ENCODE data around the gene PHF19.

Gene PHF19

DNA sequence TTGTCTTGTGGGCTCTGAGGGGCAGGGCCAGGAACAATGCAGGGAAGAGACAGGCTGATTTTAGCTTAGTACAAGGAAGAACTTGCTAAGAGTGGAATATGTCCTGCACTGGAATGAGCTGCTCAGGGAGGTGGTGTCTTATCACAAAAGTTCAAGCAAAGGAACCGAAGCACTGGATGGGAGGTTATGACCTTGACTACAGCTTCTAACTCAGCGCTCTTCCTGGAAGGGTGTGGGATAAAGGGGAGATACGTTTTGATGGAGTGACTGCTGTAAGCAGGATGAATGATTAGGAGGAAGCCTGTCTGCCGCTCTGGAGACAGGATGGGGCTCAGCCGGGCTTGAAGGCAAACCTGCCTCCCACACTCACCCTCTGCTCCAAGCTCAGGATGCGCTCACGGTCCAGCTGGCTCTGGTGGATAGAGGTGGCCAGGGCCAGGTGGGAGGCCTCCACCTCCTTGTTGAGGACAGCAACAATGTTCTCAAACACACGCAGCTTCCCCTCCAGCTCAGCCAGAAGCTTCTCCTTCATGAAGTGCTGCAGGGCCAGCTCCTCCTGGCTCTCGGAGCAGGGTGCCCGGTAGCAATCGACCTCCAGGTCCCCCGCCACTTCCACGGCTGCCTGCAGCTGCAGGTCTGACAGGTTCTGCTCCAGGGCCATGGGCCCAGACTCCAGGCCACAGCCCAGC, 36.1 kb upstream of the PHF19 start:
- DNase-seq: no peak

DNA sequence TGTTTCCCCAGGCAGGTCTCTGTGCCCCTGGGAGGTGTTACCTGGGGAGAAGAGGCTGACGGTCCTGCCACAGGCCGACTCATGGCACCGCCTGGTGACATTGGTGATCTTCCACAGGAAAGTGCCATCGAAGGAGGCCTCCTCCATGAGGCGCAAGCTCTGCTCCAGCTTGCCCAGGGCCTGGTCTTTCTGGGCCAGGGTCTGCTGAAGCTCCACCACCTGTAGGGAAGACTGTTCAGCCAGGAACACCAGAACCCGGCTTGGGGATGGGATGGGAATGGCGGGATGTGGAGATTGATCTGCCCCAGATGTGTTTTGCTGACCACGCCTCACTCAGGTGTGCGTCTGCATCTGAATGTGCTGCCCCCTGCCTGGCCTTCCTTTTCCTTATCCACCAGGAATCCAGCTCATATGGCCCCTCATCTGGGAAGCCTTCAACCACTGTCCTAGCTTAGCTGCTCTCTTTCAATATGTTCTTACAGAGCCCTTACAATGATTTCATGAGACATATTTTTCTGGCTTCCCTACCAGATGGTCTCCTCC, 34.4 kb upstream of the PHF19 start:
- no peak for DNase-seq

DNA sequence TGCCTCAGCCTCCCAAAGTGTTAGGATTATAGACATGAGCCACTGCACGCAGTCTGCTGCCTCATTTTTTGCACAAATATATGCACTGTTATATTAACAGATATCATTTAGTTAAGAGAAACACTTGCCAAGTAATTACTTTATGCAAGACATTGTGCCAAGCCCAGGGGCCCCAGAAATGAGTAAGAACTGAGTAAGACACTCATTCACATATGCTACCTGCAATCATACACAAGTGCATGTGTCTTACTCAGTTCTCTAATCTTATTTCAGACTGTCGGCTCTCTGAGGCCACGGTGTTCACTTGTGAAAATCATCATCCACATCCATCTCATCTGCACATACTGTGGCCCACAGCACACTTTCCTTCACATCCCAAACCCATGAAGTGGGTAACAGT, 33.7 kb upstream of the PHF19 start:
- DNase-seq: no peak

DNA sequence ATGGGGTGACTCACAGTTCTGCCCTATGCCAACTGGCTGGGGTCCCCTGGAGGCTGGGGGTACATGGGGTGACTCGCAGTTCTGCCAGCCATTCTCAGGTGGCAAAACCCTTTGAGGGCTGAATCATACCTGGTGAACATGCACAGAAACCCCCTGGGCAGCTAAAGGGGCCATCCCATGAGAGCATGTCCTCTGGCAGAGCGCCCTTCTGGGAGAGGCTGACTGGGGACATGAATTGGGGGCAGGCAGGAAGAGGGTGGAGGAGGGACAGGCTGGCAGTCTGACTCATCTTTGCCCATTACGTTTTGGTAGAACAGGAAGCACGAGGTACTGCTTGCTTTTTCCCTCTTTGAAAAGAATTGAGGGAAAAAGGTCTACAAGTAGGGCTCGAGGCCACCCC, 32.9 kb upstream of the PHF19 start:
- no peak for DNase-seq

DNA sequence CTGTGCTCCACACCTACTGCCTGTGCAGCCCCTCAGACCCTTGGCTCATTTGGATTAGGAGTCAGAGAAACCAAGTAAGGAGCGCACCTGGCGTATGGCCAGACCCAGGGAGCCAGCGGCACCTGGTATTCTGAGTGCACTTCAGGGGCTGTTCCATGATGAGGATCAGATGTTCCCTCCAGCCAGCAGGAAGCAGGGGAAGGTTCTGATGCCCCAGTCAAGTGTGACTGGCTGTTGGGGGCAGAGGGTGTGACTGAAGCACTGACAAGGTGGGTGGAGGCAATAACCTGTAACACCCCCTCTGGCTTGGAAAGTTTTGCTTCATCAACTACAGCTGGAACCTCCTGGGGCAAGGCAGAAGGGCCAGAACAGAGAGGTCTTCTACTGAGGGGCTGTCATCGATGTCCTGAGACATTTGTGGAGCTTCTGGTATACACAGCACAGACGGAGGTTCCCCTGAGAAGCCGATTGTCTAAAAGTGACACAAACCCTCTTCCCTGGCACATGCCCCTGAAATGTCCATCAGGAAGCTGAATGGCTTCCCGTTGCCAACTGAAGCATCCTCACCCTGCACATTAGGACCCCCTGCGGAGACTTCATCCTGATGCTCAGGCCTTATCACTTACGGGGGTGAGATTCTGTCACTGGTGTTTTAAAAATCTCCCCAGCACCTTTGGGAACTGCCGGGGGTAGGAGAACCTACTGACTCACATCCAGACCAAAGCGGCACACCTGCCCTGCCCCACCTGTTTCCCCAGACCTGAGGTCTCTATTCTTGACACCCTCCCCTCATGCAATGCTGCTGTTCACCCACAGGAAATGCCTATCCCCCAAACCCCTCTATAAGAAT, 28.6 kb upstream of the PHF19 start:
- peak; percentile 90 for DNase-seq

DNA sequence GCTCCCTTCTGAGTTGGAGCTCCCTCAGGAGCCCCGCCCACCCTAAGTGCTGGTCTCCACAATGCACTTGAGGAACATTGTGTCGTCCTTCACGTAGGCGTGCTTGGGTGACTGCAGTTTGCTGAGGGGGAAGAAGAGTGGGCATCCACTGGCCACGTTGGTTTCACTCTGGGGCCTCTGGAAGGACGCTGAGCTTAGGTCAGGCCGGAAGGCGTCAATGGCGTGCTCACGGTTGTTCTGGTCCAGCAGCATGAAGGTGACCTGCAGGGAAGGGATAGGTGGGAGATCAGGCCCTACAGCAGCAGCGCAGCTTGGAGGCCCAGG, 28.0 kb upstream of the PHF19 start:
- no peak for DNase-seq

DNA sequence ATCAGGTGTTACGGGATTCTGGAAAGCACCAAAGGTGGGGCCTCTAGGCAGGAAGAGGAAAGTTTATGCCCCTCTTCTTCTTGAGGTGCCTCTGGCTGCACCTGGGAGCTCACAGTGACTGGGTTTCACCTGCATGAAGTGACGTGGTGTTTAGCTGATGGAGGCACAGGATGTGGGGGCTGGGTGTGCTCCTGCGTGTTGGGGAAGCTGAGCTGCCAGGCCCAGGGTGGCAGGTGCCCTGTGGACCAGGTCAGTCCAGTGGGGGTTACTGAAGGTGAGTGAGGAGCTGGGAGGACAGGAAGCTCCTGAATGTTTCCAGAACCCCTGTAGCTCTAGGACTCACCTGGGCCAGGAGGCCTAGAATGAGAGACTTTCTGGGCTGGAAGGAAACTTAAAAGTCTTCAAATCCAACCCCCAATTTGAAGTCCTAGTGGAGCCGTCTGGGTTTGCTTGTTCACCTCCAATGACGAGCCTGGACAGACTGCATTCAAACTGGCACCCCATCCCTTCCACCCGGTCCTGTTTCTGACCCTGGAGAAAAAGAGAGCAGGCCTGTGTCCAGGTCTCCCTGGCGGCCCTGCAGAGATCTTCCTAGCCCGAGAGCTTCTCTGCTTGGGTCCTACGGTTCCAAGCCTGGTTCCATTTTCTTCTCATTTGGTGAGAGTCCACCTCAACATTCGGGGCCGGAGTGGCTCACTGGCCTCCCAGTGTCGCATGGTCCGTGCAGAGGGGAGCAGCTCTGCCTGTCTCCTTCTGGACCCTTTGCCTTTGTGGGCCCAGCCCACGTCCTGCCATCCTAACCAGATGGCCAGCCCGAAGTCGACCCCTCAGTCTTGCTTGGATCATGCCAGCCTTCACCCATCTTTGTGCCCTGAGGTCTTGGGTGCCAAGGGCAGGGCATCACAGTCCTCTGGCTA, 27.3 kb upstream of the PHF19 start:
- no peak for DNase-seq

GRCh38 chr9:120902569-120903535, 25.9 kb upstream of the PHF19 start:
- peak; percentile 83 for DNase-seq

- DNase-seq: peak; percentile 88
These were observed 25.0 kb upstream of the PHF19 start for GRCh38 chr9:120901755-120902568.

- no peak for DNase-seq
These were observed 23.8 kb upstream of the PHF19 start for GRCh38 chr9:120900824-120901223.

- DNase-seq: no peak
These were observed 22.6 kb upstream of the PHF19 start for GRCh38 chr9:120899490-120900068.

DNA sequence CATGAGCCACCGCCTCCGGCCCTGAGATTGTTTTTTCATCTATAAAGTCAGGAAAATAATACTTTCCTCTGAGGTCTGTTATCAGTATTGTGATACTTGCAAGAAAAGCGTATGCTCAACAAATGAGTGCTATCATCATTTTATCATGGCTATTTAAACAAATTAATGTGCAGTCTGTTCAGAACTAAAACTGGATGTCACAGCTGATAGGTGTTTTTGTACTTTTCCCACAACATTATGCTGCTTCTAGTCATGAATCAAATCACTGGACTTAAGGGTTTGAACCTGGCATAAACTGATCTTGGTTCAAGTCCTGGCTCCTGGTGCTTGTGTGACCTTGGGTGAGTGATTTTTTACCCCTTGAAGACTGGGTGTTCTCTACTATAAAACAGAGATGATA, 21.4 kb upstream of the PHF19 start:
- DNase-seq: no peak

DNA sequence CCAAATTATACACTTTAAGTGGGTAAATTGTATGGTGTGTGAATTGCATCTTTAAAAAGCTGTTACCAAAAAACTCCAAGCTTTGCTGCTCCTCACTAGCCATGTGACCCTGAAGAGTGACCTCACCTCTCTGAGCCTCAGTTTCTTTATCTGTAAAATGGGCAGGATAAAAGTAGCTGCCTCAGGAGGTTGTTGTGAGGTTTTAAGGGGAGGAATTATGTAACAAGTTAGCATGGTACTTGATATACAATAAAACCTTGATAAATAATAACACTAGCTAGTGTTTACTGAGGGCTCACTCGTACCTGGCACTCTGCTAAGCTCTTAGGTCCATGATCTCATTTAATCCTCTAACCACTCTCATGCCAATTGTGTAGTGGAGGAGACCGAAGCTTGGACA, 19.0 kb upstream of the PHF19 start:
- no peak for DNase-seq

- DNase-seq: no peak
These were observed 17.5 kb upstream of the PHF19 start for GRCh38 chr9:120894321-120895148.

DNA sequence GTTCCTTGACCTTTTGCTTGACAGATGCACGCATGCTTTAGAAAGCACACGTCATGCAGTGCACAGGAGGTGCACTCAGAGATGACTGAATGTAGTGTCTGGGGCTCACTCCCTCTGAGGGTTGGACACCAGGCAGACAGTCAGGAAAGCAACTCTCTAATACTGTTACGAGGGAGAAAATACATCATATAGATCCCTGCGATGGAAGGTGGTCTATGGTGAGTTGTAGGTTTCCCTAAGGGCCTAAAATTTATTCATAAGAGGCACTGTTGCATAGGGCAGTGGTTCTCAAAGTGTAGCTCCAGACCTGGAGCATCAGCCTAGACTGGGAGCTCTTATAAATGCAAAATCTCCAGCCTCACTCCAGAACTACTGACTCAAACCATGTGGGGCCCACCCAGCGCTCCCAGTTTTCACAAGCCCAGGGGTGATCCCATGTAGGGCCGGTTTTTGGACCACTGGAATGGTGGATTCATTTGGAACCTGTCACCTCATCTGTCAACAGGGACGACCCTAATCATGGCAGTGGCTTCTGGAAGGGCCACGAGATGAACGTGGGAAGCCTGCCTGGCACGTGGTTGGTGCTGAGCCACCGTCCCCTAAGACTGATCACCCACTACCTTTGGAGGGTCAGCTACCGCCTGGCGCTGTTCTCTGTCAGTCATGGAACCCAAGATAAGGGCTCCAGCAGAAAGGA, 16.8 kb upstream of the PHF19 start:
- DNase-seq: no peak

DNA sequence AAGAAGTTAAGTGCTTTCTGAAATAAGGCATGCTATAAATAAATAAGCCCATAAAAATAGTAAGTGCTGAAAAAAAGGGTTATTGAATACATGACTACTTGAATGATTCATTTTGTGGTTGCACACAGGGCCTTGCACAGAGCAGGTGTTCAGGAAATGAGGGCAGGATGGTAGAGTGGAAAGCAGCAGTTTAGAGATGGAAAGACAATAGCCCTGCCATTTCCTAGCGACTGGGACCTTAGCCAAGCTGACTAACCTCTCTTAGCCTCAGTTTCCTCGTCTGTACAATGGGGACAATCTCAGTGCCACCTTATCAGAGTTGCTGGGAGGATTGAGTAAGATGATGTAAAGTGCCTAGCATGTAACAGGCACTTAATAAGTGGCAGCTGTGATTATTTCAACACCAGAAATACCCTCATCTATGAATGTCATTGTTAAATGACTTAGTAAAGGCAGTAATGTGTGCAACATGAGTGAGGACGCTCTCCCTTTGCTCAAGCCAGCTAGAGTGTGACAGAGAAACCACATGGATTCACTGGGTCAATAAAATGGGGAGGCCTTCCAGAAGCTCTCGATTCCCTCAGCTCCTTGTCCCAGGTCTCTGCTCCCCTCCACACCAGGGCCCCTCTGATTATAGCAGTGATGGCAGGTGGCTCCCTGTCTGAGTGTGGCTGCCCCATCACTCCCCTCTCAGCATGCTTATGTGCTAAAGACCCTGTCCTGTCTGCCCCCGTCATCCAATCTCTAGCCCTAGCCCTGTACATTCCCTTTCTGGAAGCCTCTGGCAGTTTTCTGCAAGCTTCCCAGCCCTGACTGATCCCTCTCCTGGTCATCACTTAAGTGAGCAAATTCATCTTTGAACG, 16.0 kb upstream of the PHF19 start:
- peak; percentile 89 for DNase-seq

- no peak for DNase-seq
These were observed 15.1 kb upstream of the PHF19 start for GRCh38 chr9:120891884-120892747.
